SJCRH30 (cell line): ENCODE results near the gene SPON1. TPM values are rescaled to one million over a fixed set of nuclear protein-coding genes. Genes with fewer than 3 reads are reported as not detected.
"Not testable (repeated sequence)": the region's sequence is repeated elsewhere in the genome, so short reads cannot be mapped to it uniquely, and the experiment has no call there.

Source experiments
- DNase-seq, 2 experiments: peaks; one replicate each; pipeline ENCODE4 v3.0.0-alpha.2; 2015 to 2020
- H3K27ac ChIP-seq: fragments of 250-450 bp; sonication (Bioruptor Pico); 2 replicates; pipeline ENCODE4 v1.5.1; 2020; ENCODE audit warnings: mild to moderate bottlenecking, moderate library complexity
- H3K27me3 ChIP-seq: fragments of 250-450 bp; sonication (Bioruptor Pico); 2 replicates; pipeline ENCODE4 v1.5.1; 2020; ENCODE audit warnings: mild to moderate bottlenecking, moderate library complexity
- H3K36me3 ChIP-seq: fragments of 250-450 bp; sonication (Bioruptor Pico); 2 replicates; pipeline ENCODE4 v1.5.1; 2020; ENCODE audit warnings: mild to moderate bottlenecking, moderate library complexity
- H3K4me1 ChIP-seq: fragments of 250-450 bp; sonication (Bioruptor Pico); 2 replicates; pipeline ENCODE4 v1.5.1; 2020; ENCODE audit warnings: mild to moderate bottlenecking, moderate library complexity
- H3K4me3 ChIP-seq: fragments of 250-450 bp; sonication (Bioruptor Pico); 2 replicates; pipeline ENCODE4 v1.5.1; 2020; ENCODE audit warnings: mild to moderate bottlenecking, moderate library complexity
- H3K9me3 ChIP-seq: fragments of 250-450 bp; sonication (Bioruptor Pico); replicated peaks from 2 replicates; pipeline ENCODE4 v1.5.1; 2020; ENCODE audit warnings: mild to moderate bottlenecking, moderate library complexity
- total RNA-seq: library from RNA; depleted of rRNA; stranded (reverse); fragments of >200 nt; shearing (Covaris generic); gene quantifications from 2 replicates; pipeline ENCODE4 v1.2.3, GENCODE V29; 2014

Gene SPON1
- total RNA-seq, 1 experiment from 2014 or later = not detected

- Histone ChIP-seq H3K27ac (no peak overlapping the region), H3K27me3 (no peaks in the 10 kb centered on the region), H3K4me3 (no peak overlapping the region), H3K9me3 (no peaks in the 10 kb centered on the region), H3K4me1 (no peaks in the 10 kb centered on the region), H3K36me3 (no peaks in the 10 kb centered on the region)
- DNase-seq = no peak
Measured at GRCh38 chr11:14089690-14090462, 127.4 kb downstream of the SPON1 start.

DNA sequence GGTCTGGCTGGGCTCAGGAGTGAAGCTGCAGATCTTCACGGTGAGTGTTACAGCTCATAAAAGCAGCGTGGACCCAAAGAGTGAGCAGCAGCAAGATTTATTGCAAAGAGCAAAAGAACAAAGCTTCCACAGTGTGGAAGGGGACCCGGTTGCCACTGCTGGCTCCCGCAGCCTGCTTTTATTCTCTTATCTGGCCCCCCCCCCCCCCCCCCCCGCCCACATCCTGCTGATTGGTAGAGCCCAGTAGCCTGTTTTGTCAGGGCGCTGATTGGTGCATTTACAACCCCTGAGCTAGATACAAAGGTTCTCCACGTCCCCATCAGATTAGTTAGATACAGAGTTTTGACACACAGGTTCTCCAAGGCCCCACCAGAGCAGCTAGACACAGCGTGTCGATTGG is 128.1 kb downstream of the SPON1 start:
- not testable (repeated sequence) for DNase-seq, H3K27ac ChIP-seq, H3K9me3 ChIP-seq, H3K4me3 ChIP-seq, H3K27me3 ChIP-seq, H3K4me1 ChIP-seq, H3K36me3 ChIP-seq

DNA sequence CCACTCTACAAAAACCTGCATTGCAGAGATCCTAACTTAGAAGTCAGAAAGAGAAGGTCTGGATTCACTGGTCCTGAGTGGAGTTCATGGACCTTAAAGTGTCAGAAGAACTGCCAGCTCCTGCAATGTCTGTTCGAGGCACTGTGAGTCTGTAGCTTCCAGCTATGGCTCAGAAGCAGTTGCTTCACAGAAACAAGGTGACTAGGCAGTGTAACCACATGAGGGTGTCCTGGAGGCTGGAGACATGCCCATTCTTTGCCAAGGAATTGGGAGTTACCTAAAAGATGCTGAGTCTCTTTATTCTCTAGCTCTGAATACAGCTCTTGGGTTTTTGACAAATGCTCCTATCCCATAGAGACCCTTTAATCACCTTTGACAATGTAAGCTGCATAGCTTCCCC is 130.5 kb downstream of the SPON1 start:
- Histone ChIP-seq H3K27me3 (no peaks in the 10 kb centered on the region), H3K4me3 (no peak overlapping the region), H3K36me3 (no peaks in the 10 kb centered on the region), H3K27ac (no peak overlapping the region), H3K9me3 (no peaks in the 10 kb centered on the region), H3K4me1 (no peaks in the 10 kb centered on the region)
- DNase-seq = no peak

- no peak overlapping the region for H3K27ac ChIP-seq
- no peak overlapping the region for H3K4me3 ChIP-seq
- H3K27me3 ChIP-seq = no peaks in the 10 kb centered on the region
- H3K9me3 ChIP-seq = no peaks in the 10 kb centered on the region
- DNase-seq = no peak
- H3K36me3 ChIP-seq = no peaks in the 10 kb centered on the region
- H3K4me1 ChIP-seq = no peaks in the 10 kb centered on the region
Measured at GRCh38 chr11:14094481-14095037, 132.0 kb downstream of the SPON1 start.

GRCh38 chr11:14095882-14096281 is 133.4 kb downstream of the SPON1 start:
- Histone ChIP-seq H3K36me3 (no peaks in the 10 kb centered on the region), H3K4me3 (no peak overlapping the region), H3K27me3 (no peaks in the 10 kb centered on the region), H3K9me3 (no peaks in the 10 kb centered on the region), H3K4me1 (no peaks in the 10 kb centered on the region), H3K27ac (no peak overlapping the region)
- DNase-seq = no peak

- H3K27me3 ChIP-seq = no peaks in the 10 kb centered on the region
- H3K27ac ChIP-seq = no peak overlapping the region
- no peaks in the 10 kb centered on the region for H3K36me3 ChIP-seq
- no peak overlapping the region for H3K4me3 ChIP-seq
- no peak for DNase-seq
- H3K9me3 ChIP-seq = no peaks in the 10 kb centered on the region
- no peaks in the 10 kb centered on the region for H3K4me1 ChIP-seq
Measured at GRCh38 chr11:14096606-14097005, 134.1 kb downstream of the SPON1 start.

DNA sequence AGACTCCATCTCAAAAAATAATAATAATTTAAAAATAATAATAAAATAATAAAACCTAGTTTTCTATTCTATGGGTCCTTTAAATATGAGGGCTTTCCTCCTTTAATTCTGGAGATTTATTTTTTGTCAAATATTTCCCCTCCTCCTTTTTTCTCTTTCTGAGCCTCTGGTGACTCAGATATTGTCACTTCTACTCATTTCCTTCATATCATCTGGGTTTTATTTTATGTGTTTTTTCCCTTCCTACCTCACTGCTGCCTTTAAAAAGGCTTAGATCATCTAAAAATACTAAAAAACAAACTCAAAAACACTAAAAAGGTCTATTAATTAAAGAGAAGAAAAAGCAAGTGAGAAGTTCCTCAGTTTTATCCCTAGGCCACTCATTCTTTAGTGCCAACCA is 138.9 kb downstream of the SPON1 start:
- Histone ChIP-seq H3K9me3 (no peaks in the 10 kb centered on the region), H3K4me3 (no peak overlapping the region), H3K36me3 (no peaks in the 10 kb centered on the region), H3K27ac (no peak overlapping the region), H3K27me3 (no peaks in the 10 kb centered on the region), H3K4me1 (no peaks in the 10 kb centered on the region)
- no peak for DNase-seq

- no peaks in the 10 kb centered on the region for H3K9me3 ChIP-seq
- H3K27me3 ChIP-seq = no peaks in the 10 kb centered on the region
- no peak for DNase-seq
- H3K4me1 ChIP-seq = no peaks in the 10 kb centered on the region
- H3K27ac ChIP-seq = no peak overlapping the region
- no peak overlapping the region for H3K4me3 ChIP-seq
- no peaks in the 10 kb centered on the region for H3K36me3 ChIP-seq
Measured at GRCh38 chr11:14102766-14103165, 140.2 kb downstream of the SPON1 start.

- H3K27ac ChIP-seq = no peak overlapping the region
- H3K4me3 ChIP-seq = no peak overlapping the region
- DNase-seq = no peak
- H3K36me3 ChIP-seq = no peaks in the 10 kb centered on the region
- no peaks in the 10 kb centered on the region for H3K4me1 ChIP-seq
- H3K27me3 ChIP-seq = no peaks in the 10 kb centered on the region
- H3K9me3 ChIP-seq = no peaks in the 10 kb centered on the region
Measured at GRCh38 chr11:14105446-14105845, 142.9 kb downstream of the SPON1 start.

DNA sequence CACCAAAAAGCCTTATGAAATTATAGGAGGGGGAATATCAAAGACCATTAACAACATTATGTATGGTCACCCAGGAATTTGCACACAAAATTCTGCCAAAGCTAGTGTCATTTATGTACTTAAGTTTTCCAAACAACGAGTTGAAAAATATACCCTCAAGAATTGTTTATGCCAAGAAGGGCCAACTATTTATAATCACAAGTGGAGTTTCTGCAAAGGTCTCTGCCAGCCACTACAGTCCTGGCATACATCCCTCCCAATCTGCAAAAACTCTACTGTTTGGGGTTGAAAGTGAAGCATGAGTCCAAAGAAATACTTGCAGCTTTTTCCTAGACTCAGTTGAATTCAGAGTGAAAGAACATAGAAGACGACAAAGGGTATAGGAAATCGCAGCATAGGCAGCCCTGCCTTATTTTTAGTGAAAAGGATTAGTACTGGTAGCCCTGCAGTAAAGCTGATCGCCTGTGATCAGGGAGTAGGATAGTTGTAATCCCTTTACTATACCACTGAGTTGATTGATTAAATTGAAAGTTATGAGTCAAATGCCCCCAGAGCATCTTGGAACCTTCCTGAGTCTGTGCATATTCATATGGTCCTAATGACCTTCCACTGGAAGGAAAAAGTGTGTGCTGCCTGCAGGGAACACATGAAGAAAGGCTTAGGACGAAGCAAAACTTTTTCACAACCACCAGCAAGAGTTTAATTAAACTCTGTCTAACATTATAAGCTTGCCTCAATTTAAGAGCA is 144.0 kb downstream of the SPON1 start:
- Histone ChIP-seq H3K4me3 (no peak overlapping the region), H3K9me3 (no peaks in the 10 kb centered on the region), H3K27ac (no peak overlapping the region), H3K36me3 (no peaks in the 10 kb centered on the region), H3K27me3 (no peaks in the 10 kb centered on the region), H3K4me1 (no peaks in the 10 kb centered on the region)
- DNase-seq = no peak

DNA sequence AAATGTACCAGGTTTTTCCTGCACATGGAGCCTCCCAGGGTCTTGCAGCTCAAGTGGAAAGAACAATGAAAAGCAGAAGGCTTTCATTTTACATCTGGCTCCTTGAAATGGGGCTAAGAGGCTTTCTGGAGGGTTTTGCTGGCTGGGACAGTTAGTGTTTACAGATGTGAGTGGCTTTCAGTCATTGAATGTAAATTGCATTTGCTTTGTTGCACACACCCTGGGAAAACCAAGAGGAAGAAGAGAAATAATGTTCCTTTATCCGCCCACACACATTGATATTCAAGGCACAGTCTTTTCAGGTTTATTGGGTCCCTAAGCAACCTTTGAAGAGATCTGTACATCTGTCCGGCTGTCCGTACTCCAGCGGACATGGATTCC is 144.5 kb downstream of the SPON1 start:
- no peaks in the 10 kb centered on the region for H3K9me3 ChIP-seq
- no peaks in the 10 kb centered on the region for H3K27me3 ChIP-seq
- no peak overlapping the region for H3K27ac ChIP-seq
- no peak overlapping the region for H3K4me3 ChIP-seq
- H3K4me1 ChIP-seq = no peaks in the 10 kb centered on the region
- no peaks in the 10 kb centered on the region for H3K36me3 ChIP-seq
- DNase-seq = no peak

DNA sequence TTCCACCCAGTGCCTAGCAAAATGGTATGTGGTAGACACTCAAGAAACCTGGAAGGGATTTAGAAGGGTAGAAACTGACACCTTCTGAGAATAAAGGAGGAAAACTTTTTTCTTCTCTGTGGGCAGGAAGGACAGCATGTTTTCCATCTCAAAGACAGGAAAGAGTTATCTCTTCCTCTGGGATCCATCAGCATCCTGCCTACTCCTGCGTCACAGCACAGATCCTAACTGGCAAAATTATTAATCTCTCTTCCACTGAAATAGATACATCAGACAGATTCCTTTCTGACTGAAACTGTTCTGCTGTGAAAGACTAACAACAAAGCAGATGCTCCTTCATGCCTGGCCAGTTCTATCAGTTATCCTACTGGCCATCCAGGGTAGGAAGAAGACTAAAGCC is 147.2 kb downstream of the SPON1 start:
- H3K36me3 ChIP-seq = no peaks in the 10 kb centered on the region
- no peak overlapping the region for H3K27ac ChIP-seq
- H3K4me1 ChIP-seq = no peaks in the 10 kb centered on the region
- DNase-seq = no peak
- H3K4me3 ChIP-seq = no peak overlapping the region
- H3K27me3 ChIP-seq = no peaks in the 10 kb centered on the region
- no peaks in the 10 kb centered on the region for H3K9me3 ChIP-seq

- Histone ChIP-seq H3K9me3 (peaks cover 2% of the 10 kb centered on the region; the same call in 1 of the 2 replicates), H3K36me3 (no peaks in the 10 kb centered on the region), H3K27me3 (no peaks in the 10 kb centered on the region), H3K27ac (no peak overlapping the region), H3K4me3 (no peak overlapping the region), H3K4me1 (no peaks in the 10 kb centered on the region)
- DNase-seq = no peak
Measured at GRCh38 chr11:14110629-14111028, 148.1 kb downstream of the SPON1 start.

DNA sequence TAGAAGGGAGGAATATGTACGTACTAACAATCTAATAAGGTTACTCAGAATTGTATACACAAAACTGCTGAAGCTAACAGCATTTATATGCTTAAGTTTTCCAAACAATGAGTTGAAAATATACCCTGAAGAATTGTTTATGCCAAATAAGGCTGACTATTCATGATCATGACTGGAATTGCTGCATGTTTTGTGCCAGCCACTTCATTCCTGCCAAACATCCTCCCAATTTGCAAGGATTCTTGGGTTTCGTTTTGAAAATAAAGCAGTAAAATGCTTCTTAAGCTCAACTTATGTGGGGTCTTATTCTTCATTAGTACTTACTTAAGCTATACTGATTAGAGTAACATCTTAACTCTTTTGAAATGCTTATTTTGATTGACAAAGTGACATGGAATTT is 149.0 kb downstream of the SPON1 start:
- Histone ChIP-seq H3K36me3 (no peaks in the 10 kb centered on the region), H3K9me3 (peaks cover 3% of the 10 kb centered on the region; the same call in 1 of the 2 replicates), H3K4me3 (no peak overlapping the region), H3K27ac (no peak overlapping the region), H3K4me1 (no peaks in the 10 kb centered on the region), H3K27me3 (no peaks in the 10 kb centered on the region)
- no peak for DNase-seq

DNA sequence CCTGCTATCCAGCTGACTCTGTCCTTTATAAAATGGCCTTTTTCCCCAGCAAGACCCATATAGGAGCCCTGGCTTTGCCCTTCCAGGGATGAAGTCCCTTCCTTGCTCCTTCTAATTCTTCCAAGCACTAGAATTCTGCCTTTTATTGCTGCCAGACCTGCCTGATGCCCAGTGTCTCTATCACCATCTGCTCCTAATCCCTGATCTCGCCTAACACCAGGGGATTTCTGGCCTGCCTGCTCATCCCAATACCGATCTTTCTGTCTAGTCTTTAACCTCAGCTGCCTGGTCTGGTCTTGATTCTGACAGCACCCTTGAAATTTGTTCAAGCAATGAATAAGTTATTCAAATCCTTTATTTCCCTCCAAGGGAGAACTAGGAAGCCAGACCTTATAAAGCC is 150.2 kb downstream of the SPON1 start:
- no peak for DNase-seq

More for the DNA sequence above, 150.2 kb downstream of the SPON1 start:
- Histone ChIP-seq H3K27ac (no peak overlapping the region), H3K4me1 (no peaks in the 10 kb centered on the region), H3K27me3 (no peaks in the 10 kb centered on the region), H3K4me3 (no peak overlapping the region), H3K36me3 (no peaks in the 10 kb centered on the region), H3K9me3 (peaks cover 3% of the 10 kb centered on the region; the same call in 1 of the 2 replicates)
